Uterus (tissue), 2 donors: ENCODE results near the gene PCK1.

Experiments
- POLR2A ChIP-seq, 2 donors: fragments of 450-650 bp; IDR thresholded peaks; one replicate each; pipeline ENCODE4 v1.6.1; 2016; ENCODE audit warnings: antibody characterized with exemption in 2 of 2, mild to moderate bottlenecking in 1 of 2, moderate library complexity in 1 of 2
- TF ChIP-seq, protein P1 (sequence below), 4 experiments: fragments of 200-600 bp in 2 of 4; fragments of 450-650 bp in 2 of 4; sonication (generic) in 2 of 4; IDR thresholded peaks; one replicate each; pipeline ENCODE4 v1.5.1; 2016 to 2019; ENCODE audit warnings: antibody characterized with exemption in 4 of 4, mild to moderate bottlenecking in 2 of 4, moderate library complexity in 1 of 4

DNA sequence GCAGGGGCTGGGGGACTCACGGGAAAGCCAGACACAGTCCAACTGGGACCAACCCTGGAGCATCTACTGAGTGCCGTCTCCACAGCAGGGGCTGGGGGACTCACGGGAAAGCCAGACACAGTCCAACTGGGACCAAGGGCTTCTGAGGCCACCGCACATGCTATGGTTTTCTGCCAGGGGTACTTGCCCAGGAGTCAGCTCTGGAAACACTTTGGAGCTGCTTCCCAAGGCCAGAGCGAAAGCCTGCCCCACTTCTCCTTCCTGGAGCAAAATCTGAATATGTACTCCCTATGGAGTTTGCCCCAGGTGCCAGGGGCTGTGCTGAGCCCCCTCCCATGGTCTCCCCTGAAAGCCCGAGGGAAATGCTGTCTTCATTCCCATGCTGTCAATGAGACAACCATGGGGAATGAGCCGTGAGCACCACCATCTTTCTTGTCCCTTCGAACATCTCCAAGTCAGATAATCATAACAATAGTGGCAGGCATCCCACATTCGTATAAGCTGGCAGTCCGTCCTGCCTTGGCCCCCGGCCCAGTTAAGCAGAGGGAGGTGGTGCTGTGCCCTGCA, 18.5 kb downstream of the PCK1 start:
- TF ChIP-seq, protein P1, sequence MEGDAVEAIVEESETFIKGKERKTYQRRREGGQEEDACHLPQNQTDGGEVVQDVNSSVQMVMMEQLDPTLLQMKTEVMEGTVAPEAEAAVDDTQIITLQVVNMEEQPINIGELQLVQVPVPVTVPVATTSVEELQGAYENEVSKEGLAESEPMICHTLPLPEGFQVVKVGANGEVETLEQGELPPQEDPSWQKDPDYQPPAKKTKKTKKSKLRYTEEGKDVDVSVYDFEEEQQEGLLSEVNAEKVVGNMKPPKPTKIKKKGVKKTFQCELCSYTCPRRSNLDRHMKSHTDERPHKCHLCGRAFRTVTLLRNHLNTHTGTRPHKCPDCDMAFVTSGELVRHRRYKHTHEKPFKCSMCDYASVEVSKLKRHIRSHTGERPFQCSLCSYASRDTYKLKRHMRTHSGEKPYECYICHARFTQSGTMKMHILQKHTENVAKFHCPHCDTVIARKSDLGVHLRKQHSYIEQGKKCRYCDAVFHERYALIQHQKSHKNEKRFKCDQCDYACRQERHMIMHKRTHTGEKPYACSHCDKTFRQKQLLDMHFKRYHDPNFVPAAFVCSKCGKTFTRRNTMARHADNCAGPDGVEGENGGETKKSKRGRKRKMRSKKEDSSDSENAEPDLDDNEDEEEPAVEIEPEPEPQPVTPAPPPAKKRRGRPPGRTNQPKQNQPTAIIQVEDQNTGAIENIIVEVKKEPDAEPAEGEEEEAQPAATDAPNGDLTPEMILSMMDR (IDR thresholded peaks at IDR 0.05) = no peak
- TF ChIP-seq POLR2A (IDR thresholded peaks at IDR 0.05) = no peak
